ENCODE results near the gene DNTT.

The DNTT gene

DNA sequence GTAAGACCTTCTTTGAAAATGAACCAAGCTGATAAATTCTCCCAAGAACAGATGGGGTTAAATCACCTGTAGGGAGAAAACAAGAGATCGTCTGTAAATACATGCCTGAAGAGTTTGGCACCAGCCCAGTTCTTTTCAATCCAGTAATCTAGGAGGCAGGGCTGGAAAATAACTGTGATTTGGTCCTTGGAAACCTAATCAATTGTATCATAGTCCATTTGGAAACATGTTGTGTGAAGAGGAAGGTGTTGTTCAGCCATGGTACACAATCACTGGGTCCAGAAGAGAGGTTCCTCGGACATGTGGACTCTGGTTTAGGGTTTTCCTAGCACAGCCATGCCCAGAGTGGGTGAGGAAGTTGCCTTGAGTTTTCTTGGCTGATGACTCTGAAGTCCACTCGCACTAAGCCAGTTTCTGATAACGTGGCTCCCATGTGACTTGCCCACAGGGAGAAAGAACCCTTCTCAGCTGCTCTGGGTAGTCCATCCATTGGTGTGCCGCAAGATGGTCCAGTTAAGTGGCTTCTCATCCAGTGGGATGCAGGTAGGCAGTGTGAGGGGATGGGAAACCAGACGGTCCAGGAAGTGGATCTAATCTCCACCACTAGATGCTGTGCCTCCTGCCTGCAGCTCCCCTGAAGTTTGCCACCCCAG lies 38.0 kb upstream of the DNTT start:
- POLR2A ChIA-PET, result interaction anchor here (1.1 kb wide), 1 partner anchor 28 kb away, joined by 3 read pairs; no protein-coding TSS in a partner anchor

DNA sequence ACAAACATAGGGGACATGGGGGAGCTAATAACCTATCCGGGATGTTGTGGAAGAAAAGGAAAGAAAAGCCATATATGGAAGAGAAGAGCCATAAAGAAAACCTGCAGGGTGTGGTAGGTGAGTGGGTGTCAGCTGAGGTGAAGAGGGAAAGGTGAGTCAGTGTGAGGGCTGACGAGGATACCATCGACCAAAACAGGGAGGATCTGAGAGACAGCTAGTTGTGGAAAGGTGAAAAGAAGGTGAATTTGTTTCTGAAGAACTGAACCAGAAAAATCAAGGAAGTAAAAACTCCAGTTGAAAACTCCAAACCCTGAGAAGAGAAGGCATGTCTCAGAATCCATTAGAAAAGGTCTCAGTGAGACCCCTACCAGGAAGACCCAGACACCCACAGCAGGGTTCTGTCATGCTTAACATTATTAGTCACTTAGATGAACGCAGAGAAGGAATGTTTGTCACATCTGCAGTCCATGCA lies 37.0 kb upstream of the DNTT start:
- POLR2A ChIA-PET, result interaction anchor here (1.1 kb wide), 1 partner anchor 29 kb away, joined by 3 read pairs; no protein-coding TSS in a partner anchor
- DNase-seq (ENCODE audit: extremely low spot score), result no peak
- TF ChIP-seq NFRKB (IDR thresholded peaks at IDR 0.05), result no peak
- no peak for TF ChIP-seq FOXM1 (IDR thresholded peaks at IDR 0.05; ENCODE audit: borderline replicate concordance)
- no peak for TF ChIP-seq ZNF384 (IDR thresholded peaks at IDR 0.05)
- no peak for TF ChIP-seq CTBP1 (IDR thresholded peaks at IDR 0.05; ENCODE audit: borderline replicate concordance)
- TF ChIP-seq ARNT (IDR thresholded peaks at IDR 0.05), result no peak
- no peak for TF ChIP-seq TARDBP (IDR thresholded peaks at IDR 0.05)
- TF ChIP-seq SUZ12 (IDR thresholded peaks at IDR 0.05), result no peak
- TF ChIP-seq LEF1 (IDR thresholded peaks at IDR 0.05; ENCODE audit: borderline replicate concordance), result no peak
- no peak for TF ChIP-seq FOXA1 (IDR thresholded peaks at IDR 0.05)
- no peak for TF ChIP-seq HDGF (IDR thresholded peaks at IDR 0.05; ENCODE audit: borderline replicate concordance)
- no peak for TF ChIP-seq L3MBTL2 (conservative IDR thresholded peaks at IDR 0.05)
- no peak for TF ChIP-seq ELF4 (IDR thresholded peaks at IDR 0.05)
- TF ChIP-seq FOXK2 (IDR thresholded peaks at IDR 0.05), result no peak
- TF ChIP-seq BHLHE40 (IDR thresholded peaks at IDR 0.05; ENCODE audit: borderline replicate concordance), result no peak
- no peak for TF ChIP-seq SP1 (IDR thresholded peaks at IDR 0.05)
- TF ChIP-seq, protein P1, sequence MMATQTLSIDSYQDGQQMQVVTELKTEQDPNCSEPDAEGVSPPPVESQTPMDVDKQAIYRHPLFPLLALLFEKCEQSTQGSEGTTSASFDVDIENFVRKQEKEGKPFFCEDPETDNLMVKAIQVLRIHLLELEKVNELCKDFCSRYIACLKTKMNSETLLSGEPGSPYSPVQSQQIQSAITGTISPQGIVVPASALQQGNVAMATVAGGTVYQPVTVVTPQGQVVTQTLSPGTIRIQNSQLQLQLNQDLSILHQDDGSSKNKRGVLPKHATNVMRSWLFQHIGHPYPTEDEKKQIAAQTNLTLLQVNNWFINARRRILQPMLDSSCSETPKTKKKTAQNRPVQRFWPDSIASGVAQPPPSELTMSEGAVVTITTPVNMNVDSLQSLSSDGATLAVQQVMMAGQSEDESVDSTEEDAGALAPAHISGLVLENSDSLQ (IDR thresholded peaks at IDR 0.05), result no peak
- CTCF ChIA-PET, result interaction anchor here (1.0 kb wide), 1 partner anchor 38 kb away, joined by 3 read pairs; no protein-coding TSS in a partner anchor

More for the DNA sequence above, 38.0 kb upstream of the DNTT start:
- DNase-seq (ENCODE audit: extremely low spot score), result no peak
- TF ChIP-seq CTBP1 (IDR thresholded peaks at IDR 0.05; ENCODE audit: borderline replicate concordance), result no peak
- TF ChIP-seq FOXK2 (IDR thresholded peaks at IDR 0.05), result no peak
- no peak for TF ChIP-seq L3MBTL2 (conservative IDR thresholded peaks at IDR 0.05)
- TF ChIP-seq SUZ12 (IDR thresholded peaks at IDR 0.05), result no peak
- no peak for TF ChIP-seq ARNT (IDR thresholded peaks at IDR 0.05)
- TF ChIP-seq FOXM1 (IDR thresholded peaks at IDR 0.05; ENCODE audit: borderline replicate concordance), result no peak
- no peak for TF ChIP-seq NFRKB (IDR thresholded peaks at IDR 0.05)
- TF ChIP-seq ZNF384 (IDR thresholded peaks at IDR 0.05), result no peak
- TF ChIP-seq ELF4 (IDR thresholded peaks at IDR 0.05), result no peak
- no peak for TF ChIP-seq HDGF (IDR thresholded peaks at IDR 0.05; ENCODE audit: borderline replicate concordance)
- TF ChIP-seq BHLHE40 (IDR thresholded peaks at IDR 0.05; ENCODE audit: borderline replicate concordance), result no peak
- CTCF ChIA-PET, result interaction anchor here (0.5 kb wide), 1 partner anchor 11 kb away, joined by 3 read pairs; no protein-coding TSS in a partner anchor

DNA sequence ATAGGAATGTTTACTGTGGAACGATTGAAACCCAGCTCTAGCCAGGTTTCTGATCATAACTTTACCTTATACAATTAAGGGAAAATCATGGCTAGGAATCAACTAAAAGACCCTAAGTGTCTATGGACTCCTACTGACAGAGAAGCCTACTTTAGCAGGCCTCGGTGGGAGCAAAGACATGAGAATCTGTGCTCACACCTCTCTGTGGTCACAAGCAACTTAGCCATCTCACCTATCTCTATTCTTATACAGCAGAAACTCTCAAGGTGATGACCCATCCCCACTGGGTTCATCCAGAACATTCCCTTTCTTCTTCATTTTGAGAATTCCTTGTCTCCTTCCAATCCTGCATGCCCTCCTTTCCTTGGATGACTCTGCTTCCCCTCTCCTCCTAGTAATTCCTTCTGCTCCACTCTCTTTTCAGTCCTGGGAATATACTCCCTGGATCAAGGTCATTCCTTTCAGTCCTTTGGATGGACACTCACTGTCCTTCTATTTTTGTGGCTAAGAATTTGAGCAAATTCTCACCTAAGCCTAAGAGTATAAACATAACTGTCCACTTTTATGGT lies 35.8 kb upstream of the DNTT start:
- ChIA-PET POLR2A (no interaction called here), CTCF (no interaction called here)
- TF ChIP-seq LEF1 (IDR thresholded peaks at IDR 0.05; ENCODE audit: borderline replicate concordance) (no peak), TARDBP (IDR thresholded peaks at IDR 0.05) (no peak), ZNF384 (IDR thresholded peaks at IDR 0.05) (no peak), ARNT (IDR thresholded peaks at IDR 0.05) (no peak), SUZ12 (IDR thresholded peaks at IDR 0.05) (no peak), NFRKB (IDR thresholded peaks at IDR 0.05) (no peak), BHLHE40 (IDR thresholded peaks at IDR 0.05; ENCODE audit: borderline replicate concordance) (no peak)
- TF ChIP-seq, protein P1 (IDR thresholded peaks at IDR 0.05), result no peak
- no peak for DNase-seq (ENCODE audit: extremely low spot score)

DNA sequence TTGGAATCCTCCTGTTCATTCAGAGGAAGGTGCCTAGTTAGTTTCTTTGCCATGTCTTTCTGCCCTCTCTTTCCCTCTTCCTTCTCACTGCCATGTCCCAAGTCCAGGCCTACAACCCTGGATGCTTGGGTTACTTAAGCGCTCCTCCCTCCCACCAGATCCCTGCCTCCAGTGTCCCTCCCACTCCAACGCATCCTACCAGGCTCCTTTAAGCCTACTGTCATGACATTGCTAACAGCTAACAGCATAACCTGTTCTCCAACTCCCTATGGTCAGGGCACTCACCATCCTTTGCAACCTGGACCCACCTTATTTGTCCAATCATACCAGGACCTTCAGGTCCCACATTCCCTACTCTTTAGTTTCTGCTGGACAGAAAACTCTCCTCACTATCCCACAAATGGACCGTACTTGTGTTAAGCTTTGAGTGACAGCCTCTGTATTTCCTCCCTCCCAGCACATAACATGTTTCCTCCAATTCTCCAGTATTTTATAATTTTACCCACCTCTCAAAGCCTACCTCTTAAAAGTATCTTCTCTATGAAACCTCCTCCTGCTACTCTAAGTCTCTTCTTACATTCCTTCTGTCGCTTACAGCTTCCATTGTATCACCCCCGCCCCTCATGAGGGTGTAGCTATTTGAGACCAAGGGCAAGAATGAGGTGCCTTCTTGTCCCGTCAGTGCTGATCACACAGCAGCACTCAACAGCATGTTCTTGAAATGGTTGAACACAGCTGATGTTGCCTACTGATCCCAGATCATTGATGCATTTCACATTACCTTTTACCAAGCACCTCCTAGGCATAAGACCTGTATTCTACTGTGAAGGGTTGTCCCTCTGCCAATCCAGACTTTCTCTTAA lies 34.6 kb upstream of the DNTT start:
- ChIA-PET POLR2A (no interaction called here), CTCF (interaction anchor here (2.1 kb wide), 1 partner anchor 40 kb away, joined by 6 read pairs; no protein-coding TSS in a partner anchor)
- no peak for DNase-seq (ENCODE audit: extremely low spot score)
- TF ChIP-seq BHLHE40 (IDR thresholded peaks at IDR 0.05; ENCODE audit: borderline replicate concordance), result no peak

DNA sequence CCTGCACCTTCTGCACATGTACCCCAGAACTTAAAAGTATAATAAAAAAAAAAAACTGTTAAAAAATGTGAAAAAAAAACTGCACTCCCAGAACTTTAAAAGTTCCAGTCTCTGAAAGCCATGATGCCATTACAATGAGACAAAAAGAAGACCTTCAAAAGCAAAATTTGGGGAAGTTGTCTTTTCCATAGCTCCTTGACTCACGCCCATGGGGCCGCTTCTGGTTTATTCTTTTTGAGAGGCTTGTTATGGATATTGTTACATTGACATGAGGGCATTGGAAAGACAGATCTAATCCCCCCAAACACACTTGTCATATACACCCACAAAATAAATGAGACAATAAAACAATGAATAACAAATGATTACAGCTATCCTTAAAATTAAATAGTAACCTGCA lies 33.7 kb upstream of the DNTT start:
- ChIA-PET CTCF (interaction anchor here (0.6 to 2.1 kb wide), 2 partner anchors 41 to 87 kb away, joined by 3 to 6 read pairs; no protein-coding TSS in a partner anchor), POLR2A (interaction anchor here (0.7 kb wide), 1 partner anchor 40 kb away, joined by 3 read pairs; no protein-coding TSS in a partner anchor)
- DNase-seq (ENCODE audit: extremely low spot score), result no peak
- no peak for TF ChIP-seq LEF1 (IDR thresholded peaks at IDR 0.05; ENCODE audit: borderline replicate concordance)
- TF ChIP-seq, protein P1 (IDR thresholded peaks at IDR 0.05), result no peak
- no peak for TF ChIP-seq SUZ12 (IDR thresholded peaks at IDR 0.05)
- no peak for TF ChIP-seq ELF4 (IDR thresholded peaks at IDR 0.05)
- no peak for TF ChIP-seq ZNF384 (IDR thresholded peaks at IDR 0.05)

Data from HEK293T (cell line).